Measurements from ENCODE around the gene GPRC5B. TPM values are rescaled to one million over a fixed set of nuclear protein-coding genes. Genes with fewer than 3 reads are reported as not detected.

GPRC5B gene
- total and polyA plus RNA-seq, 2 donors (not counting 3 experiments of a cell fraction or from before 2014, with no cell fraction given) = 42.3 TPM

- CTCF ChIA-PET = interaction anchor here (0.9 to 8.5 kb wide), 5 partner anchors 11 to 299 kb away, joined by 3 to 251 read pairs (median 5); partner anchors contain the start of genes IQCK and KNOP1
- Histone ChIP-seq H3K27ac (ENCODE audit: insufficient read depth, low read depth, low read length) (no peak overlapping the region), H3K9me3 (replicated peaks; ENCODE audit: control insufficient read depth, insufficient read depth, low read length) (no peaks in the 10 kb centered on the region), H3K9ac (replicated peaks; ENCODE audit: extremely low read depth, insufficient read depth, low read length) (no peak overlapping the region), H3K27me3 (ENCODE audit: control insufficient read depth in 2 of 2, insufficient read depth in 2 of 2, low read length in 2 of 2) (peaks cover 1 to 12% of the 10 kb centered on the region in 2 experiments), H4K20me1 (replicated peaks; ENCODE audit: control insufficient read depth, extremely low read depth, insufficient read depth, low read length) (no peaks in the 10 kb centered on the region), H3K4me1 (ENCODE audit: control insufficient read depth, extremely low read depth, insufficient read depth, low read length) (peaks cover 21% of the 10 kb centered on the region), H3K4me2 (ENCODE audit: insufficient read depth, low read length) (no peak overlapping the region), H2AFZ (ENCODE audit: low read depth, low read length) (no peak overlapping the region), H3K9me1 (replicated peaks; ENCODE audit: control insufficient read depth, extremely low read depth, insufficient read depth, low read length) (no peaks in the 10 kb centered on the region), H3K36me3 (ENCODE audit: control insufficient read depth in 2 of 2, extremely low read depth in 1 of 2, insufficient read depth in 2 of 2, low read length in 2 of 2) (no peaks in the 10 kb centered on the region), H3K79me2 (ENCODE audit: control insufficient read depth, insufficient read depth, low read length) (no peaks in the 10 kb centered on the region), H3K4me3 (replicated peaks in 1 of 3; ENCODE audit: insufficient read depth in 1 of 3, low read depth in 1 of 3, low read length in 3 of 3) (no peak overlapping the region)
- dilution Hi-C loops (cut with MboI; ENCODE audit: extremely low pct_ligation_motif_present, low sequenced_read_pairs) = no loop called here
- POLR2A ChIA-PET = no interaction called here
- no peak for TF ChIP-seq CTCF (IDR thresholded peaks at IDR 0.05; ENCODE audit: extremely low read depth in 1 of 2, insufficient read depth in 1 of 2, low read depth in 1 of 2, low read length in 2 of 2)
- TF ChIP-seq MAX (IDR thresholded peaks at IDR 0.05; ENCODE audit: insufficient read depth, insufficient read length) = no peak
- TF ChIP-seq JUN (IDR thresholded peaks at IDR 0.05; ENCODE audit: borderline replicate concordance, insufficient read depth, insufficient read length, low read depth) = no peak
- no peak for TF ChIP-seq GATA2 (IDR thresholded peaks at IDR 0.05; ENCODE audit: insufficient read depth, insufficient read length, low read depth, low read length)
- TF ChIP-seq EZH2 (IDR thresholded peaks at IDR 0.05; ENCODE audit: borderline replicate concordance, low read depth, low read length, severe bottlenecking) = no peak
- no peak for TF ChIP-seq POLR2AphosphoS5 (IDR thresholded peaks at IDR 0.05; ENCODE audit: insufficient read depth, low read depth, low read length)
- TF ChIP-seq MYC (IDR thresholded peaks at IDR 0.05; ENCODE audit: low read depth, low read length) = no peak
- no peak for TF ChIP-seq POLR2A (IDR thresholded peaks at IDR 0.05; ENCODE audit: low read depth, low read length)
- no peak for TF ChIP-seq FOS (IDR thresholded peaks at IDR 0.05; ENCODE audit: borderline replicate concordance, insufficient read depth, low read length)
- no TSS peak for BruUV-seq (replicated peaks)
- intact Hi-C loops (cut with micrococcal nuclease) = no loop called here
- DNase-seq (ENCODE audit: low read depth, low spot score) (no peak), FAIRE-seq (no peak)
Measured at GRCh38 chr16:19882186-19882585, 2.5 kb downstream of the GPRC5B start.

Data from endothelial cell of umbilical vein (primary cell).